Keratinocyte (primary cell): ENCODE measurements around the gene C3orf33. TPM values are rescaled to one million over a fixed set of nuclear protein-coding genes. Genes with fewer than 3 reads are reported as not detected.

Source experiments
- DNase-seq: peaks from one replicate; pipeline ENCODE4 v3.0.0-alpha.2; 2011; ENCODE audit warnings: low read depth, missing footprints, low spot score
- FAIRE-seq: peaks from 2 replicates; lab custom pipeline; 2011; peaks lifted over from hg19 to GRCh38; lab: Jason Lieb, UNC
- H2AFZ ChIP-seq: 2 replicates; pipeline ENCODE4 v1.6.0; 2012; ENCODE audit warnings: low read length, control low read depth, inconsistent platforms; ENCODE audit not compliant: control insufficient read depth
- H3K27ac ChIP-seq: 2 replicates; pipeline ENCODE4 v1.5.1; 2011; ENCODE audit warnings: low read length; ENCODE audit not compliant: control insufficient read depth, insufficient read depth
- H3K27me3 ChIP-seq: 3 replicates; pipeline ENCODE4 v1.6.0; 2011; ENCODE audit warnings: low read length; ENCODE audit not compliant: control insufficient read depth, insufficient read depth; ENCODE audit errors: extremely low read depth
- H3K36me3 ChIP-seq, 2 experiments: 2 replicates in 1 of 2; 3 replicates in 1 of 2; pipeline ENCODE4 v1.5.1; 2011; ENCODE audit warnings: low read length in 2 of 2, mild to moderate bottlenecking in 1 of 2; ENCODE audit not compliant: control insufficient read depth in 2 of 2, insufficient read depth in 2 of 2; ENCODE audit errors: extremely low read depth in 1 of 2
- H3K4me1 ChIP-seq: 3 replicates; pipeline ENCODE4 v1.5.1; 2011; ENCODE audit warnings: low read length; ENCODE audit not compliant: control insufficient read depth, insufficient read depth; ENCODE audit errors: extremely low read depth
- H3K4me2 ChIP-seq: 3 replicates; pipeline ENCODE4 v1.6.0; 2011; ENCODE audit warnings: low read depth, low read length; ENCODE audit not compliant: control insufficient read depth, insufficient read depth; ENCODE audit errors: extremely low read depth
- H3K4me3 ChIP-seq, 3 experiments: fragments of 200-600 bp in 1 of 3; sonication (generic) in 1 of 3; 2 replicates in 2 of 3; 3 replicates in 1 of 3; pipeline ENCODE4 v1.5.1; 2011 to 2016; ENCODE audit warnings: low read length in 3 of 3, mild to moderate bottlenecking in 3 of 3, control low read depth in 2 of 3, inconsistent platforms in 1 of 3, low read depth in 1 of 3, mixed read lengths in 1 of 3, mixed run types in 1 of 3, moderate library complexity in 1 of 3; ENCODE audit not compliant: control insufficient read depth in 2 of 3, insufficient read depth in 2 of 3; ENCODE audit errors: extremely low read depth in 1 of 3
- H3K79me2 ChIP-seq: 2 replicates; pipeline ENCODE4 v1.6.0; 2012; ENCODE audit warnings: low read length; ENCODE audit not compliant: control insufficient read depth, insufficient read depth
- H3K9ac ChIP-seq: 3 replicates; pipeline ENCODE4 v1.6.0; 2011; ENCODE audit warnings: low read length; ENCODE audit not compliant: control insufficient read depth, insufficient read depth; ENCODE audit errors: extremely low read depth
- H3K9me1 ChIP-seq: 3 replicates; pipeline ENCODE4 v1.6.0; 2011; ENCODE audit warnings: low read length; ENCODE audit not compliant: control insufficient read depth, insufficient read depth; ENCODE audit errors: extremely low read depth
- H3K9me3 ChIP-seq: 2 replicates; pipeline ENCODE4 v1.5.1; 2012; ENCODE audit warnings: low read depth, low read length; ENCODE audit not compliant: control insufficient read depth
- H4K20me1 ChIP-seq: 3 replicates; pipeline ENCODE4 v1.6.0; 2011; ENCODE audit warnings: low read length; ENCODE audit not compliant: control insufficient read depth, insufficient read depth; ENCODE audit errors: extremely low read depth
- EZH2 ChIP-seq: IDR thresholded peaks from one replicate; pipeline ENCODE4 v1.6.1; 2012; ENCODE audit warnings: inconsistent platforms, mild to moderate bottlenecking, low read length, moderate library complexity
- dilution Hi-C: fragments of 300-500 bp; cut with MboI; formaldehyde crosslinking; loops from one replicate; pipeline ENCODE4 v1.7.0; 2020; ENCODE audit warnings: low sequenced_read_pairs; ENCODE audit not compliant: extremely low pct_ligation_motif_present
- polyA plus RNA-seq, 5 experiments: library from polyadenylated mRNA; depleted of rRNA in 3 of 5; stranded (reverse) in 3 of 5; stranded (forward) in 1 of 5; unstranded in 1 of 5; fragments of >200 nt; gene quantifications; 1 replicate in 1 of 5; 2 replicates in 3 of 5; 3 replicates in 1 of 5; pipeline versions ENCODE4 v1.2.1 to v1.2.3, GENCODE V29; 2011 to 2012; ENCODE audit warnings: missing spikeins in 2 of 5, low read depth in 1 of 5, low replicate concordance in 1 of 5
- TF ChIP-seq, protein P1 (sequence below), 3 experiments: IDR thresholded peaks in 1 of 3; conservative IDR thresholded peaks in 1 of 3; optimal IDR thresholded peaks in 1 of 3; 2 replicates in 2 of 3; 3 replicates in 1 of 3; pipeline versions ENCODE3 to v1.5.1; 2011; ENCODE audit warnings: low read length in 3 of 3, mild to moderate bottlenecking in 3 of 3, moderate library complexity in 2 of 3, control low read depth in 1 of 3, inconsistent platforms in 1 of 3; ENCODE audit not compliant: insufficient read depth in 2 of 3; ENCODE audit errors: extremely low read depth in 1 of 3

Gene C3orf33
- polyA plus RNA-seq, 1 donor (not counting 4 experiments of a cell fraction or from before 2014, with no cell fraction given): 2.9 TPM

DNA sequence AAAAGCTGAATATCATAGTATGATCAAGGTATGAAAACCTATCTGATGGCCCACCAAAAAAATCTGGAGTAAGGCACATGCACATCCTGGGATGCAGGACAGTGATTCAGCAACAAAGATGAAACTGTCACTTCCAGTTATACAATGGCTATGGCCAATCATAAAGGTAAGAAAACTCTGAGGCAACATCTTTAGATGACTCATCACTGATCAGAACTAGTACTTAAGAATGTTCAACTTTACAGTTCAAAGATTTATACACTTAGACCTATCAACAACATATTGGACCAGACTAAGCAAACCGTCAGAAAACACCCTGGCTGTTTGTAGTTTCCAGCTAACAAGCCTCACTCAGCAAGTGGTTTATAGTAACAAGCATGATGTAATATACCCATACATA lies 39.9 kb downstream of the C3orf33 start:
- no peak for DNase-seq

DNA sequence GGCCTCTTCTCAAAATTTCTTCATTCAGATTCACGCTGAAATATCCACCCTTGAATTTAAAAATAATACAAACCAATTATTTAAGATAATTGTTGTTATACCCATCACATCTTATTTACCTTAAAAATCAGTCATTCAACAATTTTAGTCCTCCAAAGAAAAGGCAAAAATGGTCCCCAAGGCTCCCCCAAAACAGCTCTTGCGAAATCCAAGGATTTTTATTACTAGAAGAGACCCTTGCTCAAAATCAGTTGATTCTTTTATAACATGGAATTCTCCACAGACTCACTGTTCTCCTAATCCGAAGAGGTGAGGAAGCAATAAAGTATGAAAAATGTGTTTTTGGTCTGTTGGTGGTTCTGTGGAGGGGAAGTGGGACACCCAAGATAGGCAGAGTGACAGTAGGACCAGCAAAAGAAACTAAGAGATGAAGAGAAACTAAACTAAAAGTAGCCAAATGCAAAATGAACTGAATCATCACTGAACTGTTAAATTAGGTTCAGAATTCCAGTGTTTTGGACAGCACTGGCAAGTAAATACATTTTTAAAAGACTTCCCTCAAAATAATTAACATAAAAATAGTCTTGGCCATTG lies 42.1 kb downstream of the C3orf33 start:
- Histone ChIP-seq H4K20me1 (no peaks in the 10 kb centered on the region), H3K9ac (no peak overlapping the region), H3K79me2 (no peaks in the 10 kb centered on the region), H3K9me1 (no peaks in the 10 kb centered on the region), H3K36me3 (no peaks in the 10 kb centered on the region), H3K27me3 (no peaks in the 10 kb centered on the region), H3K4me3 (no peak overlapping the region), H3K27ac (no peak overlapping the region), H3K4me1 (no peaks in the 10 kb centered on the region), H3K9me3 (no peaks in the 10 kb centered on the region), H3K4me2 (no peak overlapping the region), H2AFZ (no peak overlapping the region)
- FAIRE-seq (no peak), DNase-seq (no peak)
- no peak for TF ChIP-seq EZH2
- TF ChIP-seq, protein P1, sequence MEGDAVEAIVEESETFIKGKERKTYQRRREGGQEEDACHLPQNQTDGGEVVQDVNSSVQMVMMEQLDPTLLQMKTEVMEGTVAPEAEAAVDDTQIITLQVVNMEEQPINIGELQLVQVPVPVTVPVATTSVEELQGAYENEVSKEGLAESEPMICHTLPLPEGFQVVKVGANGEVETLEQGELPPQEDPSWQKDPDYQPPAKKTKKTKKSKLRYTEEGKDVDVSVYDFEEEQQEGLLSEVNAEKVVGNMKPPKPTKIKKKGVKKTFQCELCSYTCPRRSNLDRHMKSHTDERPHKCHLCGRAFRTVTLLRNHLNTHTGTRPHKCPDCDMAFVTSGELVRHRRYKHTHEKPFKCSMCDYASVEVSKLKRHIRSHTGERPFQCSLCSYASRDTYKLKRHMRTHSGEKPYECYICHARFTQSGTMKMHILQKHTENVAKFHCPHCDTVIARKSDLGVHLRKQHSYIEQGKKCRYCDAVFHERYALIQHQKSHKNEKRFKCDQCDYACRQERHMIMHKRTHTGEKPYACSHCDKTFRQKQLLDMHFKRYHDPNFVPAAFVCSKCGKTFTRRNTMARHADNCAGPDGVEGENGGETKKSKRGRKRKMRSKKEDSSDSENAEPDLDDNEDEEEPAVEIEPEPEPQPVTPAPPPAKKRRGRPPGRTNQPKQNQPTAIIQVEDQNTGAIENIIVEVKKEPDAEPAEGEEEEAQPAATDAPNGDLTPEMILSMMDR (optimal IDR thresholded peaks at IDR 0.05 in 1 of 3, IDR thresholded peaks at IDR 0.05 in 1 of 3, conservative IDR thresholded peaks at IDR 0.05 in 1 of 3; ENCODE audit: extremely low read depth in 1 of 3, insufficient read depth in 2 of 3, low read length in 3 of 3): no peak
- dilution Hi-C loops: no loop called here

More for the DNA sequence above, 39.9 kb downstream of the C3orf33 start:
- Histone ChIP-seq H3K4me1 (no peaks in the 10 kb centered on the region), H3K4me2 (no peak overlapping the region), H2AFZ (no peak overlapping the region), H3K27me3 (no peaks in the 10 kb centered on the region), H4K20me1 (no peaks in the 10 kb centered on the region), H3K9me3 (no peaks in the 10 kb centered on the region), H3K27ac (no peak overlapping the region), H3K36me3 (no peaks in the 10 kb centered on the region), H3K9ac (no peak overlapping the region), H3K9me1 (no peaks in the 10 kb centered on the region), H3K79me2 (no peaks in the 10 kb centered on the region), H3K4me3 (no peak overlapping the region)
- dilution Hi-C loops: no loop called here
- TF ChIP-seq, protein P1 (optimal IDR thresholded peaks at IDR 0.05 in 1 of 3, IDR thresholded peaks at IDR 0.05 in 1 of 3, conservative IDR thresholded peaks at IDR 0.05 in 1 of 3; ENCODE audit: extremely low read depth in 1 of 3, insufficient read depth in 2 of 3, low read length in 3 of 3): no peak
- TF ChIP-seq EZH2: no peak
- no peak for FAIRE-seq
